Colon (tissue), 2 donors: Measurements from ENCODE around the gene GPR151.
A peak's percentile ranks its signal among the peaks of the same experiment; 100 is the strongest.

Experiments
- FAIRE-seq: peaks from 2 replicates; lab custom pipeline; 2012; peaks lifted over from hg19 to GRCh38; lab: Jason Lieb, UNC
- donor health status: control.
- donor health status: control.

The GPR151 gene

DNA sequence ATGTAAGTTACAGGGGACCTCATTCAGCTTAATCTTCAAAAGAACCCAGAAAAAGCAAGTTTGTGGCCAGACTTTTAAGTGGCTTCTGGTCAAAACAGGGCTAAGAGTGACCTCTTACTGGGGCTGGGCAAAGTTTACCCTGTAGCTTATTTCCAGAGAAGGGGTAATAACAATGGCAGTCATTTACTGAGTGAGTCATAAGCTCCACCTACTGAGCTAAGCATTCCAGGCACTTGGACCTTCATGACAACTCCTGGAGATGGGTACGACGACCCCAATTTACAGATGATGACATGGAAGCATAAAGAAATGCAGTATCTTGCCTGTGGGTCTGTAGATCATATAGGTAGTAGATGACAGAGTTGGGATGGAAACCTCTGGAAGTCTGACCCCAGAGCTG, 4.7 kb upstream of the GPR151 start:
- no peak for FAIRE-seq

- FAIRE-seq, result no peak
These were observed 3.6 kb upstream of the GPR151 start for GRCh38 chr5:146519554-146519953.

DNA sequence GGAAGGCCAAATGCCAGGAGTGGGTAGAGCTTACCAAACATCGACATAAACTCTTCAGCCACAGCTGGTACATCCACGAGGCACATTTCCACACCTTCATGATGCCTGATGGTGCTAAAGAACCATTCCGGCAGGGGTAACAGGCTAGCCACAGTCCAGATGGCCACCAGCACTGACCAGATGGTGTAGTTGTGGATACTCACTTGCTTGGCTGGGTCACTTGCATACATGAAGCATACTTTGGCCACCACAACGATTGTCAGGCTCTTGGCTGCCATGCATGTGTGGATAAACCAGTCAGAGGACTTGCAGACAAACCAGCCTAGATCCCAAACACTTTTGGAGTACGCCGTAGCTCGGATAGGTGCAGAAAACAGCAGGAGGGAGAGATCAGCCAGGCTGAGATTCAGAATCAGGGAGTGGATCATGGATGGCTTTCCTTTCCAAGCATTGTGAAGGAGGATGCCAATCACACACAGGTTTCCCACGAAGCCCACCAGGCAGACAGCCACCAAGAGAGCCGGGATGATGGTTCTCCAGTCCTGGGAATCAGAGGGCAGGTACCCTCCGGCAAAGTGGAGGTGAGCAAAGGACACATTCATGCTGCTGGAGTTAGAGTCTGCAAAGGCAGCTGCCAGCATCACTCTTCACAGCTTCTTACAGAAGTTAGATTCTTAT, 378 bp downstream of the GPR151 start:
- FAIRE-seq, result no peak

DNA sequence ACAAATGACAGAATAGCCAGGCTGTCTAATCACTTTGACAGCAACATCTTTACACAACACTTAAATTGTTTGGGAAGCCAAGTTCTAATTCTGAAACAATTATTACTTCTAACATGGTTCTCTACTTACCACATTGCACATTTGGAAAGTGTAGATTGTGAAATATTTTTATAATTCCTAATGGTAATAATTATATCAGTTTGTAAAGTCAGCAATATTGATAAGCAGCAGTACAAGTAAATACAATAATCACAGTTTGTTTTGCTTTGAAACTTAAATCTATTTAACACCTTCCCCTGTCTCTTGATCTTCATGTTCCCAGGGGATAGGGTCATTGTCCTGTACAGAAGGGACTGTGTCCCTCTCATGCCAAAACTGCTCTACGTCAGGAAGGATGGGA, 1.4 kb downstream of the GPR151 start:
- no peak for FAIRE-seq

GRCh38 chr5:146513462-146513861, 2.5 kb downstream of the GPR151 start:
- no peak for FAIRE-seq

DNA sequence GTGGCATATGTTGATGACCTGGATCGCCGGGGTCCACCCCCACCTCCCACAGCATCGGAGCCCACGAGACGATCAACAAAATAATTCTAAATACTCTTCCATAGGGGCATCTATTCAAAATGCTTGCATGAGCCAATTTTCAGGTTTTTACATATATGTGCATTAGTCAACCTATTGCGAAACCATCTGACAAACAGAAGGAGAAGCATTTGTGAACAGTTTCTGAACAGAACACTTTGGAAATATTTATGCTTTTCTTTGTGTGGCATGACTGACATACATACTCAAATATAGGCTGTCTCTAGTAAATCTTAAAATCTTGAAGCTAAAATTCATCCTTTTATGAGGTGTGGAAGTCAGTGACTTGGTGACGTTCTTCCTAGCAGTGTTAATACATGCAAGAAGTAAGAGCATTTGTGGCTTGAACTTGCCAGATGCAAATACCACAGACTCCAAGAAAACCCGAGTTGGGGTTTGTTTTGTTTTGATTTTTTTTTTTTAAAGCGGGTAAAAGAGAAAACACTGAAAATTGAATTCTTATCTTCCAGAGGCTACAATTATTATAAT, 5.3 kb downstream of the GPR151 start:
- no peak for FAIRE-seq

- no peak for FAIRE-seq
These were observed 8.6 kb downstream of the GPR151 start for GRCh38 chr5:146507428-146507827.

DNA sequence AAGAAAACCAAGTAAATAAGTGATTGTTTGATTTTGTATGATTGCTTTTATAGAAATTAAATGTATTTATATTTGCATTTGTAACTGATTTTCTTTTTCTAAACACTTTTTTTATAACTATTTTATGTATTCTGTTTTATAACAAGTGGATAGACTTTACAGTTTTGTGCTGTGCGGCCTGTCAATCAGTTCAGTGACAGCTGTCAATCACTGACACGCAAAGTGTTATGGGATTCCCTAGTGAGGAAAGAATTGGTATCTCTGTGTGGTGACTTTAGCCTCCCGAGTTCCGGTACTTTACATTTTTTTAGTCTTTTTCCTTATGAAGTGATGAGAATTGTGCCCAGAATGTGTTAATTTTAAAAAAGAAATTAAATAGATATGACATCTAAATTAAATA, 16.3 kb downstream of the GPR151 start:
- FAIRE-seq, result no peak

DNA sequence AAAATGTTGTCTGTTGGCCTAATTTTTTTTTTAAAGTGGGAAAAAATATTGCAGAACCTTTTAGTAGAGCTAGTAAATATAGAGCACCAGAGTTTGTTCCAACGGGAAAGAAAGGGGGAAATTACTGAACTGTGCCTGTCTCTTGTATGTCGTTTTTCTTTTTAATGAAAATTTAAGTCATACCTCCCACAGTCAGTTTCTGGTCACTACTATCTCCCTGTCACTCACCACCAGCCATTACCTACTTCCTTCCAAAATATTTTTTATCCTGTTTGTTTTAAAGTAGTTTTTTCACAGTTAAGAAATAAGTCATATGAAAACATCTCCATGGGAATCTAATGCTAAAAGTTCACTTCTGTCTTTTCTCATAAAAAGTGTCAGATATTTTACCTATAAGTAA, 21.3 kb downstream of the GPR151 start:
- no peak for FAIRE-seq

DNA sequence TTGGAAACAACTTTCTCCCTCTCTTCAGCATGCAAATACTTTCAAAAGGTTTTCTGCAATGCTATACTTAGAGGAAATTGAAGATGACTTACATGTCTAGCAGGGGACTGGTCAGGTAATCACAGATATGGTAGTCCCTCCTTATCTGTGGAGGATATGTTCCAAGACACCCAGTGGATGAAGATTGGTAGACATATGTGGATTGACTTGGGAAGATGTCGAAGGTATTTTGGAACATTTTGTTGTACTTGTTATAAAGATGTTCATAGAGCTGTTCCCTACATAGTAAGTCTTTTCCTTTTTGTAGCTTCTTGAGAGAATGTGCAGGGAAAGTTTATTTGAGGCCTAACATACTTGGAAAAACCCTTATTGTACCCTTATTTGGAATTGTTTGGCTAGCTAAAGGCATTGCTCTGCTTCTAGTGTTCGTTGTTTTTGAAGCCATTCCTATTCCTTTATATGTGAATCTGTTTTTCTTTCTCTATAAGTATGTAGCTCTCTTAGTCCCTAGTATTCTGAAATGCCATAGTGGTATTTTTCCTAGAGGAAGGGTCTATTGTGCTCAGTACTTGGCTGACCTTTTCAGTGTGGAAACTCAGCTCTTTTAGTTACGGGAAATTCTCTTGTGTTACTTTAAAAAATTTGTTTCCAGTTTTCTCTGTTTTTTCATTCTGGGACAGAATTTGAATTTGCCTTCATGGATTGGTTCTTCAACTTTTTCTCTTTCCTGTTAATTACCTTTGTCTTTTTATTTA, 25.7 kb downstream of the GPR151 start:
- no peak for FAIRE-seq

GRCh38 chr5:146484714-146485391, 31.1 kb downstream of the GPR151 start:
- no peak for FAIRE-seq

DNA sequence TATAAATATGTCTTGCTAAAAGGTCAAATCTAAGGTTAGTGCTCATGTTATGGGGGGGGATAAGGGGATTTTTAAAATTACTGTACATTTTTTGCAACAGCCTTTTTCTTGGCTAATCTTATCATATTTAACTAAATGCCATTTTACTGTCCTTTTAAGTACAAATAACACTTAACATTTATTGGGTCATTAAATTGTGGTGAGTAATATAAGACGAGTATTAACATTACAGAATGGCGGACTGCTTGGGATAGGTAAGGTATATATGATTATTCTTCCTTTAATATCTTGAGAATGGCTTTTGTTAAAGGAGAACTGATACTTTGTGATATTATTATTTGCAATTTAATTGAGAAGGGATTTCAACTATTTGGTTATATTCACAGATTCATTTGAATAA, 33.2 kb downstream of the GPR151 start:
- FAIRE-seq, result no peak

DNA sequence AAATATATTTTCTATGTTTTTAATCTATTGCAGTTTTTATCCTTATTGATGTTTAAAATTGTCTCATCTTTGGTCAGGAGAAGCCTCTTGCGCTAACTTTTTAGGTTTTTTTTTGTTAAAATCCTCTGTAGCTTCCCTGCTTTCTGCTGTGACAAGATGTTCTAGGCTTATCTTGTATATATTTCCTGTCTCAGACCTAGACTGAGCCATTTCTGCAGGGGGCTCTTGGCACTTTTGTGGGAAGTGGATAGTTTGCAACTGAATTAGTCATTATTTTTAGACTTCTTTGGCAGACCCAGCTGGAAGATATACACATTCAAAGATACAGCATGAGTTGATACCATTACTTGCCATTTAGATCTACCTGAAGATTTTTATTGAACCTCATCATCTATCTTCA, 40.1 kb downstream of the GPR151 start:
- no peak for FAIRE-seq

GRCh38 chr5:146475190-146475780, 40.7 kb downstream of the GPR151 start:
- FAIRE-seq, result no peak

GRCh38 chr5:146474065-146474464, 41.9 kb downstream of the GPR151 start:
- no peak for FAIRE-seq

DNA sequence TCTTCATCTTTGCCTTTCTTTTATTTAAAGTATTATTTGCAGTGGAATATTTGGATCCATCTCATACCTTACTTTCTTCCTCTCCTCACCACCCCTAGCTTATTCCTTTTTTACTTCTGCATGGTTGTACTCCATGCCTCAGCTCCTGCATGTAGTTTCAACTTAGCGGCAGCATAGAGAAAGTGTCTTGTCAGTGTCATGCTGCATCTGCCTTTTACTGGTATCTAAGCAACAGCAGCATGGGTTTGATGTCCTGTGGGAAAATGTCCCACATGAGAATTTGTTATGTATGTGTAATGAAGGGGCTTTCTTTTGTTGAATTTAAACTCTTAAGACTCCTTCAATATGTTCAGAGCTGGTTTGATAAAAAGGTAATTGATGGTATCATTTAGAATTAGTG, 48.2 kb downstream of the GPR151 start:
- FAIRE-seq, result no peak

GRCh38 chr5:146466521-146467349, 49.3 kb downstream of the GPR151 start:
- FAIRE-seq, result peak; percentile 64

DNA sequence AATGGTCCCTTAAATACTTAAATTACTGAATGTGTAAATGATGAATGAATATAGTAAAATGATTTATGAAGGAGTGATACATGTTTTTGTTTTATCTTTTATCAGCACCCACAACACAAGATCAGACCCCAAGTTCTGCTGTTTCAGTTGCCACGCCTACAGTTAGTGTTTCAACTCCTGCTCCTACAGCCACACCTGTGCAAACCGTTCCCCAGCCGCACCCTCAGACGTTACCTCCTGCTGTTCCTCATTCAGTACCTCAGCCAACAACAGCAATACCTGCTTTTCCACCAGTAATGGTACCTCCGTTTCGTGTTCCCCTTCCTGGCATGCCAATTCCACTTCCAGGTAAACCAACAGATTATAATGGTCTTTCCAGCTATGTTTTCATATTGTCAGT, 52.5 kb downstream of the GPR151 start:
- FAIRE-seq, result no peak
